Colon (tissue), 2 donors: ENCODE results near the gene NME1.
"Not testable (repeated sequence)": the region's sequence is repeated elsewhere in the genome, so short reads cannot be mapped to it uniquely, and the experiment has no call there.

Experiments
- FAIRE-seq: peaks from 2 replicates; lab custom pipeline; 2012; peaks lifted over from hg19 to GRCh38; lab: Jason Lieb, UNC
- donor health status: control.
- donor health status: control.

The NME1 gene

GRCh38 chr17:51147650-51148049 lies 5.7 kb upstream of the NME1 start:
- no peak for FAIRE-seq

GRCh38 chr17:51149163-51149562 lies 4.2 kb upstream of the NME1 start:
- FAIRE-seq = no peak

GRCh38 chr17:51150932-51151331 lies 2.4 kb upstream of the NME1 start:
- FAIRE-seq = no peak

GRCh38 chr17:51152766-51153209 lies 571 bp upstream of the NME1 start:
- no peak for FAIRE-seq

- no peak for FAIRE-seq
These were observed 817 bp downstream of the NME1 start for GRCh38 chr17:51154176-51154575.

- no peak for FAIRE-seq
These were observed 2.1 kb downstream of the NME1 start for GRCh38 chr17:51155416-51155815.

- no peak for FAIRE-seq
These were observed 6.2 kb downstream of the NME1 start for GRCh38 chr17:51159604-51160003.

GRCh38 chr17:51161541-51161940 lies 8.2 kb downstream of the NME1 start:
- FAIRE-seq = no peak

GRCh38 chr17:51164911-51165679 lies 11.7 kb downstream of the NME1 start:
- FAIRE-seq = no peak

- FAIRE-seq = no peak
These were observed 12.4 kb downstream of the NME1 start for GRCh38 chr17:51165680-51166197.

- FAIRE-seq = no peak
These were observed 13.0 kb downstream of the NME1 start, which contains the start of gene NME2 for GRCh38 chr17:51166198-51166986. TSS of gene NME2 (plus strand) at chr17:51166411. CDS start at chr17:51166831, 420 bp downstream.

GRCh38 chr17:51166987-51167931 lies 13.9 kb downstream of the NME1 start:
- no peak for FAIRE-seq

GRCh38 chr17:51169340-51169739 lies 16.0 kb downstream of the NME1 start:
- FAIRE-seq = no peak

GRCh38 chr17:51170736-51171135 lies 17.4 kb downstream of the NME1 start:
- no peak for FAIRE-seq

- FAIRE-seq = not testable (repeated sequence)
These were observed 18.7 kb downstream of the NME1 start for GRCh38 chr17:51172030-51172429.

GRCh38 chr17:51180486-51180885 lies 27.1 kb downstream of the NME1 start:
- FAIRE-seq = no peak

- no peak for FAIRE-seq
These were observed 30.8 kb downstream of the NME1 start for GRCh38 chr17:51184124-51184523.

GRCh38 chr17:51185763-51186332 lies 32.5 kb downstream of the NME1 start:
- no peak for FAIRE-seq

- no peak for FAIRE-seq
These were observed 35.0 kb downstream of the NME1 start for GRCh38 chr17:51188271-51188833.

- no peak for FAIRE-seq
These were observed 35.8 kb downstream of the NME1 start for GRCh38 chr17:51189162-51189561.

GRCh38 chr17:51189628-51190027 lies 36.3 kb downstream of the NME1 start:
- no peak for FAIRE-seq
